Esophagus squamous epithelium (tissue), 4 donors: ENCODE measurements around the gene FSTL4.

Experiments used
- CTCF ChIP-seq, 6 experiments: fragments of 450-650 bp in 4 of 6; fragments of 200-600 bp in 2 of 6; sonication (generic) in 2 of 6; IDR thresholded peaks; one replicate each; pipeline ENCODE4 v1.5.1; 2016 to 2019; ENCODE audit warnings: antibody characterized with exemption in 6 of 6, mild to moderate bottlenecking in 4 of 6, moderate library complexity in 4 of 6
- POLR2A ChIP-seq, 4 donors: fragments of 450-650 bp; IDR thresholded peaks; one replicate each; pipeline ENCODE4 v1.6.1; 2017; ENCODE audit warnings: antibody characterized with exemption in 4 of 4, mild to moderate bottlenecking in 4 of 4, moderate library complexity in 3 of 4

- no peak for TF ChIP-seq CTCF (IDR thresholded peaks at IDR 0.05)
- TF ChIP-seq POLR2A (IDR thresholded peaks at IDR 0.05), result no peak
Measured at GRCh38 chr5:133189881-133190280, 422.5 kb downstream of the FSTL4 start.
